Glutamatergic neuron (in vitro differentiated cells): ENCODE data around the gene UNC13D. TPM values are rescaled to one million over a fixed set of nuclear protein-coding genes. Genes with fewer than 3 reads are reported as not detected.
A peak's percentile ranks its signal among the peaks of the same experiment; 100 is the strongest.
"Not testable (repeated sequence)": the region's sequence is repeated elsewhere in the genome, so short reads cannot be mapped to it uniquely, and the experiment has no call there.

Experiments
- DNase-seq: peaks from one replicate; pipeline ENCODE4 v3.0.0; 2022
- H3K27ac Mint-ChIP-seq: one replicate; pipeline ENCODE4 v1.8.0; 2020; ENCODE audit warnings: mild to moderate bottlenecking, mixed read lengths, inconsistent platforms; ENCODE audit not compliant: unreplicated experiment
- H3K27me3 Mint-ChIP-seq: one replicate; pipeline ENCODE4 v1.8.0; 2020; ENCODE audit warnings: mild to moderate bottlenecking, moderate library complexity, mixed read lengths, inconsistent platforms; ENCODE audit not compliant: unreplicated experiment
- H3K36me3 Mint-ChIP-seq: one replicate; pipeline ENCODE4 v1.8.0; 2020; ENCODE audit warnings: mild to moderate bottlenecking, mixed read lengths, inconsistent platforms; ENCODE audit not compliant: unreplicated experiment
- H3K4me1 Mint-ChIP-seq: one replicate; pipeline ENCODE4 v1.8.0; 2020; ENCODE audit warnings: mild to moderate bottlenecking, low read depth, mixed read lengths, inconsistent platforms; ENCODE audit not compliant: unreplicated experiment
- H3K4me3 Mint-ChIP-seq: one replicate; pipeline ENCODE4 v1.8.0; 2020; ENCODE audit warnings: mild to moderate bottlenecking, mixed read lengths, inconsistent platforms; ENCODE audit not compliant: unreplicated experiment
- H3K9me3 Mint-ChIP-seq: one replicate; pipeline ENCODE4 v1.8.0; 2020; ENCODE audit warnings: mild to moderate bottlenecking, moderate library complexity, mixed read lengths, inconsistent platforms; ENCODE audit not compliant: unreplicated experiment
- total RNA-seq: library from RNA; stranded (reverse); fragmentation: NEBNext Ultra II Directional; extraction: Animal tissue kit (Norgen Biotek cat#: 25700); gene quantifications from one replicate; pipeline ENCODE4 v1.2.1, GENCODE V29; 2021; ENCODE audit not compliant: unreplicated experiment
- TF ChIP-seq, protein P1 (sequence below): fragments of 200-600 bp; sonication (generic); IDR thresholded peaks from one replicate; pipeline ENCODE4 v1.5.0; 2021; ENCODE audit not compliant: partially characterized antibody, unreplicated experiment

The UNC13D gene
- total RNA-seq, 1 donor from 2014 or later = 2.4 TPM

GRCh38 chr17:75812096-75813013 lies 31.8 kb downstream of the UNC13D start:
- peak overlapping the region; percentile 59 for H3K27ac Mint-ChIP-seq
- TF ChIP-seq, protein P1, sequence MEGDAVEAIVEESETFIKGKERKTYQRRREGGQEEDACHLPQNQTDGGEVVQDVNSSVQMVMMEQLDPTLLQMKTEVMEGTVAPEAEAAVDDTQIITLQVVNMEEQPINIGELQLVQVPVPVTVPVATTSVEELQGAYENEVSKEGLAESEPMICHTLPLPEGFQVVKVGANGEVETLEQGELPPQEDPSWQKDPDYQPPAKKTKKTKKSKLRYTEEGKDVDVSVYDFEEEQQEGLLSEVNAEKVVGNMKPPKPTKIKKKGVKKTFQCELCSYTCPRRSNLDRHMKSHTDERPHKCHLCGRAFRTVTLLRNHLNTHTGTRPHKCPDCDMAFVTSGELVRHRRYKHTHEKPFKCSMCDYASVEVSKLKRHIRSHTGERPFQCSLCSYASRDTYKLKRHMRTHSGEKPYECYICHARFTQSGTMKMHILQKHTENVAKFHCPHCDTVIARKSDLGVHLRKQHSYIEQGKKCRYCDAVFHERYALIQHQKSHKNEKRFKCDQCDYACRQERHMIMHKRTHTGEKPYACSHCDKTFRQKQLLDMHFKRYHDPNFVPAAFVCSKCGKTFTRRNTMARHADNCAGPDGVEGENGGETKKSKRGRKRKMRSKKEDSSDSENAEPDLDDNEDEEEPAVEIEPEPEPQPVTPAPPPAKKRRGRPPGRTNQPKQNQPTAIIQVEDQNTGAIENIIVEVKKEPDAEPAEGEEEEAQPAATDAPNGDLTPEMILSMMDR = no peak
- H3K9me3 Mint-ChIP-seq = no peaks in the 10 kb centered on the region
- no peak for DNase-seq
- H3K36me3 Mint-ChIP-seq = no peaks in the 10 kb centered on the region
- H3K4me1 Mint-ChIP-seq = peaks cover 31% of the 10 kb centered on the region
- H3K27me3 Mint-ChIP-seq = peaks cover 6% of the 10 kb centered on the region
- peak overlapping the region; percentile 30 for H3K4me3 Mint-ChIP-seq

DNA sequence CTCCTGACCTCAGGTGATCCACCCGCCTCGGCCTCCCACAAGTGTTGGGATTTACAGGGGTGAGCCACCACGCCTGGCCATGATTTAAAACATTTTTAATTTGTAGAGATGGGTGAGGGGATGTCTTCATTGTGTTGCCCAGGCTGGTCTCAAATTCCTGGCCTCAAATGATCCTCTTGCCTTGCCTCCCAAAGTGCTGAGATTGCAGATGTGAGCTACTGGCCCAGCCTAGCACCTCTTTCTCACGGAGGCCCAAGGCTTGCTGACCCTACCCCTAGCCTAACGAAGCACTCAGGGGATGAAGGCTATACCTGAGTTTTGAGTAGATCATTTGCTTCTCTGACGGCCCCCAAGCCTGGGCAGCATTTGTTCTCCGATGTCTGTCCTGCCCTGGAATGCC lies 33.0 kb downstream of the UNC13D start:
- TF ChIP-seq, protein P1 = no peak
- Mint-ChIP-seq H3K27me3 (peaks cover 2% of the 10 kb centered on the region), H3K4me3 (no peak overlapping the region), H3K4me1 (peaks cover 24% of the 10 kb centered on the region), H3K9me3 (no peaks in the 10 kb centered on the region), H3K27ac (no peak overlapping the region), H3K36me3 (no peaks in the 10 kb centered on the region)
- no peak for DNase-seq

DNA sequence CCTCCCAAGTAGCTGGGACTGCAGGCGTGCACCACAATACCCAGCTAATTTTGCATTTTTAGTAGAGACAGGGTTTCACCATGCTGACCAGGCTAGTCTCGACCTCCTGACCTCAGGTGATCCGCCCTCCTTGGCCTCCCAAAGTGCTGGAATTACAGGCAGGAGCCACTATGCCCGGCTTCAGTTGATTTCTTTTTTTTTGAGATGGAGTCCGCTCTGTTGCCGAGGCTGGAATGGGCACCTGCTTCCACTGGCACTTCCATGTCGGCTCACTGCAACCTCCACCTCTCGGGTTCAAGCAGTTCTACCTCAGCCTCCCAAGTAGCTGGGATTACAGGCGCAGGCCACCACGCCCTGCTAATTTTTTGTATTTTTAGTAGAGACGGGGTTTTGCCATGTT lies 33.4 kb downstream of the UNC13D start:
- H3K4me1 Mint-ChIP-seq = peaks cover 21% of the 10 kb centered on the region
- H3K27ac Mint-ChIP-seq, DNase-seq, H3K36me3 Mint-ChIP-seq, H3K4me3 Mint-ChIP-seq, H3K9me3 Mint-ChIP-seq, H3K27me3 Mint-ChIP-seq: not testable (repeated sequence)

- H3K4me3 Mint-ChIP-seq = no peak overlapping the region
- peak overlapping the region; percentile 94 for H3K27ac Mint-ChIP-seq
- DNase-seq = no peak
- peaks cover 21% of the 10 kb centered on the region for H3K4me1 Mint-ChIP-seq
- no peaks in the 10 kb centered on the region for H3K9me3 Mint-ChIP-seq
- H3K36me3 Mint-ChIP-seq = no peaks in the 10 kb centered on the region
- peaks cover 2% of the 10 kb centered on the region for H3K27me3 Mint-ChIP-seq
- TF ChIP-seq, protein P1 = no peak
Measured at GRCh38 chr17:75810216-75810615, 34.0 kb downstream of the UNC13D start.

GRCh38 chr17:75809631-75810111 lies 34.5 kb downstream of the UNC13D start:
- TF ChIP-seq, protein P1 = no peak
- no peaks in the 10 kb centered on the region for H3K36me3 Mint-ChIP-seq
- peaks cover 2% of the 10 kb centered on the region for H3K27me3 Mint-ChIP-seq
- H3K4me1 Mint-ChIP-seq = peaks cover 21% of the 10 kb centered on the region
- H3K27ac Mint-ChIP-seq = peak overlapping the region; percentile 94
- H3K9me3 Mint-ChIP-seq = no peaks in the 10 kb centered on the region
- H3K4me3 Mint-ChIP-seq = peak overlapping the region; percentile 64
- no peak for DNase-seq
